Tibial nerve (tissue), 4 donors: ENCODE data around the gene NID1. TPM values are rescaled to one million over a fixed set of nuclear protein-coding genes. Genes with fewer than 3 reads are reported as not detected.

Experiments used
- DNase-seq, 2 donors: peaks; one replicate each; pipeline ENCODE4 v3.0.0-alpha.2; 2019; ENCODE audit warnings: low spot score in 2 of 2
- H3K27ac ChIP-seq, 4 donors: fragments of 200-600 bp; sonication (generic) in 3 of 4; one replicate each; pipeline ENCODE4 v1.5.1; 2017 to 2019; ENCODE audit warnings: mild to moderate bottlenecking in 1 of 4
- H3K27me3 ChIP-seq, 2 donors: fragments of 200-600 bp; sonication (generic) in 1 of 2; one replicate each; pipeline versions ENCODE4 v1.5.1 to v1.6.0; 2017 to 2019
- H3K36me3 ChIP-seq, 3 donors: fragments of 200-600 bp; sonication (generic); one replicate each; pipeline ENCODE4 v1.5.1; 2018 to 2019
- H3K4me1 ChIP-seq, 4 donors: fragments of 200-600 bp; sonication (generic) in 3 of 4; one replicate each; pipeline ENCODE4 v1.5.1; 2017 to 2019
- H3K4me3 ChIP-seq, 4 donors: fragments of 200-600 bp; sonication (generic) in 3 of 4; one replicate each; pipeline ENCODE4 v1.5.1; 2017 to 2019; ENCODE audit warnings: mild to moderate bottlenecking in 1 of 4, moderate library complexity in 1 of 4
- H3K9me3 ChIP-seq, 4 donors: fragments of 200-600 bp; sonication (generic) in 3 of 4; one replicate each; pipeline ENCODE4 v1.5.1; 2017 to 2019
- EP300 ChIP-seq, 2 donors: sonication (generic); formaldehyde crosslinking; IDR thresholded peaks; one replicate each; pipeline ENCODE4 v1.6.1; 2017; ENCODE audit warnings: antibody characterized with exemption in 2 of 2, mild to moderate bottlenecking in 1 of 2
- POLR2A ChIP-seq, 2 donors: fragments of 450-650 bp; IDR thresholded peaks; one replicate each; pipeline ENCODE4 v1.6.1; 2017; ENCODE audit warnings: antibody characterized with exemption in 2 of 2, mild to moderate bottlenecking in 2 of 2, moderate library complexity in 2 of 2
- whole genome bisulfite sequencing, 2 donors: methylation state at CpG; one replicate each; pipeline ENCODE4 v1.1.5; 2018; 5-methylcytosine and 5-hydroxymethylcytosine counted together
- total RNA-seq, 4 donors: library from RNA; depleted of rRNA; stranded (reverse); fragments of >200 nt; gene quantifications; one replicate each; pipeline ENCODE4 v1.1.0, GENCODE V29; 2016
- TF ChIP-seq, protein P1 (sequence below), 5 experiments: fragments of 200-600 bp in 3 of 5; fragments of 450-650 bp in 2 of 5; sonication (generic) in 3 of 5; IDR thresholded peaks; one replicate each; pipeline ENCODE4 v1.5.1; 2016 to 2019; ENCODE audit warnings: antibody characterized with exemption in 5 of 5, mild to moderate bottlenecking in 3 of 5, moderate library complexity in 2 of 5

The NID1 gene
- total RNA-seq, 4 donors from 2014 or later: 192 to 321 (median 215) TPM

DNA sequence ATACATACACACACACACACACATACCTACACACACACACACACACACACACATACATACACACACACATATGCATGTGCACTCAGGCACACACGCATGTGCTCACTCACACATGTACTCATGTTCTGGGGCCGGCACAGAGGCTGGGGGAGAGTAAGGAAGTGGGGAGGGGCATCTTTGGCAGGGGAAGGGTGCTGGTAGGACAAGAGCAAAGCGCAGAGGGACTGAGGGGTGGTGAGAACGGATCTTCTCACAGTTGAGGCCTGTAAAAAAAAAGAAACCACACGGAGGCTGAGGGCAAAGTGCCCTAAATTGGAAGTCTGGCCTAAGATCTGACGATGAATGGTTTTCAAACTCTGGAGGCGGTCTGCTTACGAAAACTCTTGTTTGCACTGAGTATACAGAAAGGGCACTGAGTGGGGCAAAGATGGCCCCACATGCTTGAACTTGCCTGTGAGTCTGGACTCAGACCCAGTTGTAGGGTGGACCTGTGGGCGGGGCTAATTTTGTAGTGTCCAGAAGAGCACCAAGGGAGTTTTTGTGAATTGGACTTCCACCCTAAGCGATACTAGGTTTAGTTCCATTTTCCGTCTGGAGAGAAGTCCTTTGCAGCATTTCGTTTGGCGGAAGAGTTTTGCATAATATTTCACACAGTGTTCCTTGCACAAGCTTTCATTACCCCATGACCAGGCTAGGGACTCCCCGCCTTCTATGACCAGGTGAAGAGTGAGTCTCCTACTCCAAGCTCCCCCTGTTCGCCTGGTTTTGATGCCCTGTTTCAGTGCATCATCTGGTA, 118.9 kb downstream of the NID1 start:
- Histone ChIP-seq H3K27me3 (no peaks in the 10 kb centered on the region), H3K4me1 (peaks cover 0 to 14% (median 0%) of the 10 kb centered on the region in 4 donors), H3K27ac (no peak overlapping the region), H3K9me3 (no peaks in the 10 kb centered on the region), H3K4me3 (no peak overlapping the region), H3K36me3 (no peaks in the 10 kb centered on the region)
- no peak for DNase-seq
- 78 to 86% methylated on average over 15 of the region's 15 CpGs for WGBS, 2 donors
- TF ChIP-seq EP300 (IDR thresholded peaks at IDR 0.05): peak in 1 of 2 donors; percentile 59
- no peak for TF ChIP-seq POLR2A (IDR thresholded peaks at IDR 0.05)

DNA sequence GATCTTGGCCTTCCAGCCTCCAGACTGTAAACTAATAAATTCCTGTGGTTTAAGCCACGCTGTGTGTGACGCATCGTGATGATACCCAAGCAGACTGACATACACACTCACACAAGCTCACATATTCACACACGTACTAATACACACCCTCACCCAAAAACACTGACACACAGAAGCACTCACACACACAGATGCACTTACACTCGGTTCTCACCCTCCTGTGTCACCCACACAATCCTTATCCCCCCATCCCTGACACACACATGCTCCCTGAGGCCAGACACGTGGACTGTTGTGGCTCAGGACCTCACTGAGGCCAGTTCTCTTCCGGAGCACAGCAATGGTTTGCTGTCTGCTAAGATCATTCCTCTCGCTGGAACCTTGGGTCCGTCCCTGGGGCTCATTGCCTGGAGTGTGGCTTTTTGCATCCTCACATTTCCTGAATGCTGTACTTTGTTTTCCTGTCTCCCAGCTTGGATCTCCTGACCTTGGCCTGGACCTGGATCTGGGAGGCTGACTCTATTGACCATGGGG, 121.2 kb downstream of the NID1 start:
- 47 to 49% methylated on average over 9 of the region's 9 CpGs for WGBS, 2 donors
- TF ChIP-seq EP300 (IDR thresholded peaks at IDR 0.05) (no peak), POLR2A (IDR thresholded peaks at IDR 0.05) (no peak)
- TF ChIP-seq, protein P1, sequence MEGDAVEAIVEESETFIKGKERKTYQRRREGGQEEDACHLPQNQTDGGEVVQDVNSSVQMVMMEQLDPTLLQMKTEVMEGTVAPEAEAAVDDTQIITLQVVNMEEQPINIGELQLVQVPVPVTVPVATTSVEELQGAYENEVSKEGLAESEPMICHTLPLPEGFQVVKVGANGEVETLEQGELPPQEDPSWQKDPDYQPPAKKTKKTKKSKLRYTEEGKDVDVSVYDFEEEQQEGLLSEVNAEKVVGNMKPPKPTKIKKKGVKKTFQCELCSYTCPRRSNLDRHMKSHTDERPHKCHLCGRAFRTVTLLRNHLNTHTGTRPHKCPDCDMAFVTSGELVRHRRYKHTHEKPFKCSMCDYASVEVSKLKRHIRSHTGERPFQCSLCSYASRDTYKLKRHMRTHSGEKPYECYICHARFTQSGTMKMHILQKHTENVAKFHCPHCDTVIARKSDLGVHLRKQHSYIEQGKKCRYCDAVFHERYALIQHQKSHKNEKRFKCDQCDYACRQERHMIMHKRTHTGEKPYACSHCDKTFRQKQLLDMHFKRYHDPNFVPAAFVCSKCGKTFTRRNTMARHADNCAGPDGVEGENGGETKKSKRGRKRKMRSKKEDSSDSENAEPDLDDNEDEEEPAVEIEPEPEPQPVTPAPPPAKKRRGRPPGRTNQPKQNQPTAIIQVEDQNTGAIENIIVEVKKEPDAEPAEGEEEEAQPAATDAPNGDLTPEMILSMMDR (IDR thresholded peaks at IDR 0.05): no peak
- DNase-seq: no peak
- Histone ChIP-seq H3K27me3 (no peaks in the 10 kb centered on the region), H3K36me3 (no peaks in the 10 kb centered on the region), H3K4me3 (no peak overlapping the region), H3K27ac (peak overlapping the region in 1 of 4 donors; percentile 9), H3K9me3 (no peaks in the 10 kb centered on the region), H3K4me1 (peaks cover 0 to 14% (median 0%) of the 10 kb centered on the region in 4 donors)

DNA sequence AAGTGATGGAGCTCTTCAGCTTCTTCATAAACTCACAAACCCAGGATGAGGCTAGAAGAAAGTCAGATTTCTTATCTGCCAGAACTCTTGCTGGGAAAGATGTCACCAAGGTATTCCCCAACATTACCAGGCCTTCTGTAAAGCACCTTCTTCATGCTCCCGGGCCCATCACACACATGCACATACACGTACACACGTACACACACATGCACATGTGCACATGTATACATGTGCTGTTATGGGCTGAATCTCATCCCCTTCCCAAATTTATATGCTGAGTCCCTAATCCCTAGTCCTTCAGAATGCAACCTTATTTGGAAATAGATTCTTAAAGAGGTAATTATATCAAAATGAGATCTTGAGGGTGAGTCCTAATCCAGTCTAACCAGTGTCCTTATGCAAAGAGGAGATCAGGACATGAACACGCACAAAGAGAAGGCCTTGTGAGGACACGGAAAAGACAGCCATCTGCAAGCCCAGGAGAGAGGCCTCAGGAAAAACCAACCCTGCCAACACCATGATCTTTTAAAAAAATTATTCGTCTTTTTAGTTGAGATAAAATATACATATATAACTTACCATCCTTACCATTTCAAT, 121.8 kb downstream of the NID1 start:
- TF ChIP-seq, protein P1 (IDR thresholded peaks at IDR 0.05): no peak
- TF ChIP-seq EP300 (IDR thresholded peaks at IDR 0.05) (no peak), POLR2A (IDR thresholded peaks at IDR 0.05) (no peak)

DNA sequence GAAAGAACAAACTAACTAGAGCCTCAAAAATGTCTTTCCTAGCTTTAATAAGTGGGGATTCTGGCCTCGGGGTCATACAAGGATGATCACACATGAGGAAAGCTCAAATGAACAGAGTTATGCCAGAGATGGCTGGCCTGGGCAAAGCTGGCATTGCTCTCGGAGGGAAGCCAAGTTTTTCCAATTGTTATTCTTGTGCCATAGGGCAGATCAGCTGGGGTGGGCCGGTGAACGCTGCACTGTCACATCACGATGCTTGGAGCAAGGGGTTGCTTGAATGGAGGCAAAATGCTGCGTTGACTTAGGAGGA, 122.3 kb downstream of the NID1 start:
- DNase-seq: no peak
- H3K4me3 ChIP-seq: no peak overlapping the region
- peak overlapping the region in 2 of 4 donors; percentile 60 to 70 for H3K27ac ChIP-seq
- H3K36me3 ChIP-seq: no peaks in the 10 kb centered on the region
- H3K4me1 ChIP-seq: peaks cover 0 to 14% (median 0%) of the 10 kb centered on the region in 4 donors
- no peaks in the 10 kb centered on the region for H3K27me3 ChIP-seq
- no peak for TF ChIP-seq POLR2A (IDR thresholded peaks at IDR 0.05)
- TF ChIP-seq EP300 (IDR thresholded peaks at IDR 0.05): no peak
- TF ChIP-seq, protein P1 (IDR thresholded peaks at IDR 0.05): no peak
- H3K9me3 ChIP-seq: no peaks in the 10 kb centered on the region
- 62 to 67% methylated on average over 6 of the region's 6 CpGs for WGBS, 2 donors

More for the DNA sequence above, 121.8 kb downstream of the NID1 start:
- Histone ChIP-seq H3K27me3 (no peaks in the 10 kb centered on the region), H3K4me1 (peaks cover 0 to 14% (median 0%) of the 10 kb centered on the region in 4 donors), H3K27ac (peak overlapping the region in 2 of 4 donors; percentile 60 to 70), H3K9me3 (no peaks in the 10 kb centered on the region), H3K36me3 (no peaks in the 10 kb centered on the region), H3K4me3 (no peak overlapping the region)
- WGBS, 2 donors: 94 to 97% methylated on average over 6 of the region's 6 CpGs
- DNase-seq: no peak

DNA sequence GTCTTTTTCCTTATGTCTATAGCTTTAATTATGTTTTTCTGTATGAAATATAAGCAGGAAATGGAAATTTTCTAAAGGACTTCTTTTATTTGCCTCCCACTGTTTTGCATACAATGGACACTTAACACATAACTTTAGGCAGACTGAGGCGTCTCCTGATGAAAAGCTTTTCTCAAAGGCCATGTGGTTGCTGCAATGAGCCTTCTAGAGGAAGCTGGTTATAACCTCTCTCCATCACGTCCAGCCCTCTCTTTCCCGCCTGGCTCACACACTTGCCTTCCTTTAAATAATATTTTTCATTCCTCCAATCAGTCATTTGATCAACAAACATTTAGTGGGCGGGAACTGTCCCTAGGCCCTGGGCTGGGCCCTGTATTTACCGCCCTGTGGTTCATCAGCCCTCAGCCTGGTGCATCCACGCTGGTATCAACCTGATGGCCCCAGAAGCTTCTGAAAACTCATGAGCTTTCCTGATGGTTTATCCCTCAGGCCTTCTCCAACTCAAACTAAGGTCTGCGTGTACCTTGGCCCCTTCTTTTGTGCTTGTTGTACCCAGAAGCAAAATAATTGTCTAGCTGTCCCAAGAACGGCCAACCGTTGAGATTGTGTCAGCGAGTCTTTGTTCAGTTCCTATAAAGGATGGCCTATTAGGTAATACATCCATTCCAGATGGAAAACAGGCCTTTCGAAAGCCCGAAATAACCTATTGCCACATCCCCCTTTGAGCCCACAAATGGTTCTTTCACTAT, 122.8 kb downstream of the NID1 start:
- Histone ChIP-seq H3K9me3 (no peaks in the 10 kb centered on the region), H3K4me1 (peaks cover 0 to 14% (median 0%) of the 10 kb centered on the region in 4 donors), H3K27me3 (no peaks in the 10 kb centered on the region), H3K36me3 (no peaks in the 10 kb centered on the region), H3K4me3 (no peak overlapping the region), H3K27ac (peak overlapping the region in 3 of 4 donors; percentile 60 to 86 (median 61))
- WGBS, 2 donors: 61 to 71% methylated on average over 12 of the region's 12 CpGs
- no peak for DNase-seq
- TF ChIP-seq POLR2A (IDR thresholded peaks at IDR 0.05) (no peak), EP300 (IDR thresholded peaks at IDR 0.05) (peak in 1 of 2 donors; percentile 81)
- TF ChIP-seq, protein P1 (IDR thresholded peaks at IDR 0.05): no peak
